IMR-90 (cell line): ENCODE measurements around the gene SLC66A3. TPM values are rescaled to one million over a fixed set of nuclear protein-coding genes. Genes with fewer than 3 reads are reported as not detected.

Source experiments
- ATAC-seq: fragments of 200-7000 bp; cut with Tn5 transposase; 2 replicates; pipeline ENCODE4 v1.9.1; 2020; ENCODE audit warnings: low read depth, mild to moderate bottlenecking, moderate library complexity
- BruUV-seq: library from RNA; stranded (reverse); fragments of 400-500 nt; replicated peaks from 2 replicates; lab custom pipeline; 2021; lab: Mats Ljungman, UMichigan
- CTCF ChIA-PET: fragments of 300-600 bp; formaldehyde crosslinking; extraction: SDS; loops from one replicate; lab custom pipeline; 2021; ENCODE audit warnings: antibody characterized with exemption; lab: Yijun Ruan, JAX
- POLR2A ChIA-PET: fragments of 300-600 bp; sonication (Branson Sonifier 250); formaldehyde crosslinking; loops from one replicate; lab custom pipeline; 2022; ENCODE audit warnings: antibody characterized with exemption; ENCODE audit not compliant: unreplicated experiment; lab: Charles Lee
- DNase-seq: peaks from one replicate; pipeline ENCODE4 v3.0.0; 2013
- H2AFZ ChIP-seq: replicated peaks from 2 replicates; pipeline ENCODE3; 2013; ENCODE audit warnings: low read length, mild to moderate bottlenecking; ENCODE audit not compliant: poor library complexity
- H2AK5ac ChIP-seq: 2 replicates; pipeline ENCODE4 v1.6.1; 2013; ENCODE audit warnings: low read depth, low read length, inconsistent platforms
- H2AK9ac ChIP-seq: replicated peaks from 2 replicates; pipeline ENCODE3; 2013; ENCODE audit warnings: mild to moderate bottlenecking, low read depth, low read length, moderate library complexity; ENCODE audit not compliant: poor library complexity
- H2BK120ac ChIP-seq: 2 replicates; pipeline ENCODE4 v1.6.1; 2013; ENCODE audit warnings: low read depth, low read length, inconsistent platforms
- H2BK15ac ChIP-seq: 3 replicates; pipeline ENCODE4 v1.6.1; 2013; ENCODE audit warnings: low read depth, low read length, inconsistent platforms
- H2BK20ac ChIP-seq: 2 replicates; pipeline ENCODE4 v1.6.1; 2013; ENCODE audit warnings: low read depth, mild to moderate bottlenecking, inconsistent platforms, low read length, moderate library complexity
- H2BK5ac ChIP-seq: 2 replicates; pipeline ENCODE4 v1.6.1; 2013; ENCODE audit warnings: mild to moderate bottlenecking, low read depth, low read length, inconsistent platforms; ENCODE audit not compliant: poor library complexity, severe bottlenecking
- H3K14ac ChIP-seq: replicated peaks from 2 replicates; pipeline ENCODE4 v1.6.1; 2013; ENCODE audit warnings: low read depth, low read length, inconsistent platforms
- H3K18ac ChIP-seq: 2 replicates; pipeline ENCODE4 v1.6.1; 2013; ENCODE audit warnings: low read depth, low read length, control low read depth
- H3K23ac ChIP-seq: 2 replicates; pipeline ENCODE4 v1.6.1; 2013; ENCODE audit warnings: low read depth, low read length, inconsistent platforms
- H3K27ac ChIP-seq: 2 replicates; pipeline ENCODE4 v1.5.1; 2013; ENCODE audit warnings: mild to moderate bottlenecking, control low read depth, low read length; ENCODE audit not compliant: insufficient read depth
- H3K27me3 ChIP-seq: 2 replicates; pipeline ENCODE4 v1.6.1; 2013; ENCODE audit warnings: low read length; ENCODE audit not compliant: control insufficient read depth, insufficient read depth
- H3K36me3 ChIP-seq: 2 replicates; pipeline ENCODE4 v1.6.1; 2013; ENCODE audit warnings: low read length, mixed read lengths; ENCODE audit not compliant: control insufficient read depth, insufficient read depth
- H3K4ac ChIP-seq: 2 replicates; pipeline ENCODE4 v1.6.1; 2013; ENCODE audit warnings: low read depth, low read length, inconsistent platforms
- H3K4me1 ChIP-seq: 2 replicates; pipeline ENCODE4 v1.6.1; 2013; ENCODE audit warnings: low read length, mixed read lengths; ENCODE audit not compliant: control insufficient read depth, insufficient read depth
- H3K4me2 ChIP-seq: 2 replicates; pipeline ENCODE4 v1.6.1; 2013; ENCODE audit warnings: low read depth, mild to moderate bottlenecking, control low read depth, low read length, moderate library complexity
- H3K4me3 ChIP-seq: 2 replicates; pipeline ENCODE4 v1.5.1; 2013; ENCODE audit warnings: low read depth, mild to moderate bottlenecking, control low read depth, low read length, moderate library complexity; ENCODE audit not compliant: insufficient read depth
- H3K56ac ChIP-seq: 2 replicates; pipeline ENCODE4 v1.6.1; 2013; ENCODE audit warnings: low read length, inconsistent platforms; ENCODE audit not compliant: insufficient read depth; ENCODE audit errors: extremely low read depth
- H3K79me1 ChIP-seq, 2 experiments: 2 replicates each; pipeline ENCODE4 v1.6.1; 2013; ENCODE audit warnings: low read length in 2 of 2, inconsistent platforms in 1 of 2, low read depth in 1 of 2
- H3K9ac ChIP-seq: 2 replicates; pipeline ENCODE4 v1.6.1; 2013; ENCODE audit warnings: low read depth, low read length, control low read depth
- H3K9me1 ChIP-seq: 2 replicates; pipeline ENCODE4 v1.6.1; 2013; ENCODE audit warnings: low read length, inconsistent platforms; ENCODE audit not compliant: insufficient read depth
- H3K9me3 ChIP-seq: 2 replicates; pipeline ENCODE4 v1.6.1; 2013; ENCODE audit warnings: low read length; ENCODE audit not compliant: control insufficient read depth, insufficient read depth
- H4K20me1 ChIP-seq: 2 replicates; pipeline ENCODE4 v1.6.1; 2013; ENCODE audit warnings: low read length, inconsistent platforms; ENCODE audit not compliant: insufficient read depth
- H4K5ac ChIP-seq: 2 replicates; pipeline ENCODE4 v1.6.1; 2013; ENCODE audit warnings: mild to moderate bottlenecking, low read depth, low read length, control low read depth
- H4K8ac ChIP-seq, 2 experiments: 2 replicates each; pipeline ENCODE4 v1.6.1; 2013; ENCODE audit warnings: low read depth in 2 of 2, low read length in 2 of 2, control low read depth in 1 of 2, inconsistent platforms in 1 of 2
- H4K91ac ChIP-seq: 2 replicates; pipeline ENCODE4 v1.6.1; 2013; ENCODE audit warnings: low read depth, low read length, inconsistent platforms; ENCODE audit not compliant: insufficient read depth
- CEBPB ChIP-seq: IDR thresholded peaks from 2 replicates; pipeline ENCODE4 v1.6.1; 2012; ENCODE audit warnings: low read depth, low read length, improper control_type of control experiment
- CHD1 ChIP-seq: IDR thresholded peaks from 2 replicates; pipeline ENCODE4 v1.6.1; 2012; ENCODE audit warnings: low read depth, low read length, improper control_type of control experiment
- ELK1 ChIP-seq: fragments of 150-350 bp; IDR thresholded peaks from 2 replicates; pipeline ENCODE4 v1.6.1; 2016; ENCODE audit warnings: low read depth, mild to moderate bottlenecking, low read length, moderate library complexity, borderline replicate concordance
- FOS ChIP-seq: fragments of 150-350 bp; IDR thresholded peaks from 2 replicates; pipeline ENCODE4 v1.6.1; 2016; ENCODE audit warnings: low read depth, low read length
- MAFK ChIP-seq: IDR thresholded peaks from 2 replicates; pipeline ENCODE4 v1.6.1; 2012; ENCODE audit warnings: low read depth, low read length, improper control_type of control experiment
- NFE2L2 ChIP-seq: fragments of 150-350 bp; IDR thresholded peaks from 2 replicates; pipeline ENCODE4 v1.6.1; 2016; ENCODE audit warnings: low read depth, mild to moderate bottlenecking, low read length
- SMC3 ChIP-seq: fragments of 150-350 bp; IDR thresholded peaks from 2 replicates; pipeline ENCODE4 v1.6.1; 2016; ENCODE audit warnings: low read depth, mild to moderate bottlenecking, antibody characterized with exemption, low read length, moderate library complexity
- WGBS, 2 experiments: methylation state at CpG; one replicate each; pipeline versions ENCODE4 v1.1.5 to v1.1.7; 2013; ENCODE audit warnings: missing lambda C conversion rate in 2 of 2; ENCODE audit not compliant: insufficient read length in 1 of 2; ENCODE audit errors: extremely low coverage in 2 of 2; 5-methylcytosine and 5-hydroxymethylcytosine counted together
- dilution Hi-C: fragments of 300-500 bp; cut with HindIII; formaldehyde crosslinking; loops from one replicate; pipeline ENCODE4 v1.14.3; 2018; ENCODE audit warnings: low sequenced_read_pairs; ENCODE audit not compliant: unreplicated experiment
- in situ Hi-C: fragments of 300-500 bp; cut with MboI; formaldehyde crosslinking; loops from 3 replicates; pipeline ENCODE4 v1.14.3; 2019; ENCODE audit warnings: low sequenced_read_pairs, inconsistent platforms, mixed read lengths
- intact Hi-C: fragments of 100-400 bp; cut with micrococcal nuclease; formaldehyde crosslinking; loops from 2 replicates; pipeline ENCODE4 v1.10.0; 2022
- polyA plus RNA-seq, 3 experiments: library from polyadenylated mRNA; depleted of rRNA; stranded (reverse); fragments of >200 nt; gene quantifications; 2 replicates each; pipeline ENCODE4 v1.2.3, GENCODE V29; 2012; ENCODE audit warnings: low replicate concordance in 1 of 3
- total RNA-seq: library from RNA; depleted of rRNA; stranded (reverse); fragments of >200 nt; gene quantifications from 2 replicates; pipeline ENCODE4 v1.2.3, GENCODE V29; 2012

Gene SLC66A3
- total and polyA plus RNA-seq, 2 of the 4 experiments (the other 2 are of a cell fraction): 18.1 to 25.2 TPM

- ATAC-seq (no peak), DNase-seq (no peak)
- H2BK5ac ChIP-seq: no peak overlapping the region
- H4K5ac ChIP-seq: no peak overlapping the region
- BruUV-seq: no TSS peak
- no peak overlapping the region for H2BK120ac ChIP-seq
- no peak overlapping the region for H3K14ac ChIP-seq
- no peak overlapping the region for H2AK9ac ChIP-seq
- no peak overlapping the region for H4K8ac ChIP-seq
- H4K20me1 ChIP-seq: peaks cover 4% of the 10 kb centered on the region
- no peak overlapping the region for H3K4ac ChIP-seq
- H3K9me1 ChIP-seq: no peaks in the 10 kb centered on the region; the same call in 1 of the 2 replicates
- H2BK15ac ChIP-seq: no peak overlapping the region
- intact Hi-C loops (no loop called here), in situ Hi-C loops (no loop called here), dilution Hi-C loops (no loop called here)
- H3K9ac ChIP-seq: no peak overlapping the region
- H3K79me1 ChIP-seq: peaks cover 12 to 26% of the 10 kb centered on the region in 2 experiments; a peak in 3 of 4 replicates
- TF ChIP-seq FOS (no peak), CHD1 (no peak), NFE2L2 (no peak), ELK1 (no peak), SMC3 (no peak), CEBPB (no peak), MAFK (no peak)
- no peak overlapping the region for H2AK5ac ChIP-seq
- CTCF ChIA-PET: no interaction called here
- H4K91ac ChIP-seq: no peak overlapping the region
- no peak overlapping the region for H2AFZ ChIP-seq
- no peak overlapping the region for H3K4me2 ChIP-seq
- H3K23ac ChIP-seq: no peak overlapping the region
- no peak overlapping the region for H3K18ac ChIP-seq
- H2BK20ac ChIP-seq: no peak overlapping the region
- H3K56ac ChIP-seq: no peak overlapping the region
- no peak overlapping the region for H3K27ac ChIP-seq
- H3K27me3 ChIP-seq: no peaks in the 10 kb centered on the region
- H3K9me3 ChIP-seq: no peaks in the 10 kb centered on the region
- WGBS, 2 experiments: 100% methylated on average over 2 of the region's 2 CpGs; no CpG with 5 or more reads in 1 of the 2 experiments
- no peak overlapping the region for H3K4me3 ChIP-seq
- peaks cover 19% of the 10 kb centered on the region for H3K36me3 ChIP-seq
- POLR2A ChIA-PET: no interaction called here
- H3K4me1 ChIP-seq: no peaks in the 10 kb centered on the region
These were observed 65.2 kb downstream of the SLC66A3 start for GRCh38 chr2:11220445-11220844.
